ENCODE measurements around the gene M6PR.

M6PR gene

GRCh38 chr12:8912914-8913313 is 36.5 kb downstream of the M6PR start:
- no peak for DNase-seq (ENCODE audit: low spot score)

- no peak for DNase-seq (ENCODE audit: low spot score)
Measured at GRCh38 chr12:8911606-8912268, 37.7 kb downstream of the M6PR start.

- DNase-seq (ENCODE audit: low spot score), result no peak
Measured at GRCh38 chr12:8909752-8910151, 39.7 kb downstream of the M6PR start.

- no peak for DNase-seq (ENCODE audit: low spot score)
Measured at GRCh38 chr12:8907513-8907912, 41.9 kb downstream of the M6PR start.

GRCh38 chr12:8906266-8907180 is 42.9 kb downstream of the M6PR start:
- DNase-seq (ENCODE audit: low spot score), result no peak

- no peak for DNase-seq (ENCODE audit: low spot score)
Measured at GRCh38 chr12:8905546-8905945, 43.9 kb downstream of the M6PR start.

- DNase-seq (ENCODE audit: low spot score), result no peak
Measured at GRCh38 chr12:8904665-8905064, 44.8 kb downstream of the M6PR start.

- no peak for DNase-seq (ENCODE audit: low spot score)
Measured at GRCh38 chr12:8903646-8904045, 45.8 kb downstream of the M6PR start.

- DNase-seq (ENCODE audit: low spot score), result peak; percentile 54
Measured at GRCh38 chr12:8902703-8903102, 46.7 kb downstream of the M6PR start.

GRCh38 chr12:8899830-8900229 is 49.6 kb downstream of the M6PR start:
- DNase-seq (ENCODE audit: low spot score), result no peak

GRCh38 chr12:8897081-8897480 is 52.4 kb downstream of the M6PR start:
- no peak for DNase-seq (ENCODE audit: low spot score)

- DNase-seq (ENCODE audit: low spot score), result no peak
Measured at GRCh38 chr12:8894986-8895385, 54.5 kb downstream of the M6PR start.

GRCh38 chr12:8894378-8894777 is 55.1 kb downstream of the M6PR start:
- DNase-seq (ENCODE audit: low spot score), result no peak

- DNase-seq (ENCODE audit: low spot score), result no peak
Measured at GRCh38 chr12:8891976-8892375, 57.5 kb downstream of the M6PR start.

Data from pons (tissue), 1 donor.